Mammary epithelial cell (primary cell): ENCODE measurements around the gene GSS.

Experiments used
- CTCF ChIP-seq, 2 donors: IDR thresholded peaks in 1 of 2; conservative IDR thresholded peaks in 1 of 2; 2 replicates each; pipeline ENCODE4 v1.5.1; 2011 to 2012; ENCODE audit warnings: inconsistent platforms in 2 of 2, low read length in 2 of 2, mild to moderate bottlenecking in 2 of 2, control low read depth in 1 of 2, low read depth in 1 of 2; ENCODE audit not compliant: insufficient read depth in 1 of 2; ENCODE audit errors: extremely low read depth in 1 of 2
- EZH2 ChIP-seq: IDR thresholded peaks from 2 replicates; pipeline ENCODE4 v1.6.1; 2012; ENCODE audit warnings: low read length, inconsistent platforms, borderline replicate concordance

GRCh38 chr20:34883809-34884208 is 71.8 kb downstream of the GSS start:
- no peak for TF ChIP-seq CTCF (conservative IDR thresholded peaks at IDR 0.05 in 1 of 2, IDR thresholded peaks at IDR 0.05 in 1 of 2; ENCODE audit: extremely low read depth in 1 of 2, insufficient read depth in 1 of 2, low read depth in 1 of 2, low read length in 2 of 2)
- TF ChIP-seq EZH2, result no peak
